Fibroblast of skin of left biceps (primary cell): ENCODE data around the gene MAML2.

ENCODE experiments used
- DNase-seq, 2 experiments: peaks; one replicate each; pipeline ENCODE4 v3.0.0-alpha.2; 2013; ENCODE audit warnings: low read depth in 2 of 2

Gene MAML2

DNA sequence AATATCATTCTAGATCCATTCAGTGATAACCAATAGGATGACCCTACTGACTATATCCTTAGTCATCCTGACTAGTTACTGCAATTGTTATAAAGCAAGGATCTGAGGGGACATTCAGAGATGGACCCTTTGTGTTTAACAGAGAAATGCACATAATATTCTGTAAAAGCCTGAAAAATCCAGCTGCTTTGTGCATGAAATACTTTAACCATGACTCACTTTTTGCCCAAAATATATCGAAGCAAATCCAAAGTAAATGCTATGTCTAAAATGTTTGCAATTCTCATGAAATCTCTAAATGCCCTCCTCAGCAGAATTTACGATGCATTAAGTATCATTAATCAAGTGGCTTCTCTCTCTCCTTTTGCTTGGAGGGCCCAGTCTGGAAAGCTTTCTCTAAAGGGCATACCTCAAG, 240.3 kb downstream of the MAML2 start:
- peak; percentile 66 to 74 for DNase-seq

DNA sequence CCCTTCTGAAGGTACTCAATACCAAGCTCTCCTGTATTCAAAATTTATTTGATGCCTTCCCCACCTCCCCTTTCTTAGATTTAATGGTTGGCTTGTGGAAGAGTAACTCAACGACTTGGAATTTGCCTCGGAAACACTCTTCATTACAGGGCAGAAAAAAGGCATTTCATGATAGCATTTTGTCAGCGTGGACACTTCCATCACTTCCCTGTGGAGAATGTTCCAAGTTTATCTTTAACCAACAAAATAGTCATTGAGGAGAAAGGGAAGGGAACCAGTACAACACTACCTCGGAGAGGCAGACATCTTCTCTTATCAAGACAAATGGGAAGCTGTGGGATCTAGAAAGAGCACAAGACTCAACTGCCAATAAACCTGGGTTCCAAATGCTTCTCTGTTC, 241.8 kb downstream of the MAML2 start:
- DNase-seq: no peak

DNA sequence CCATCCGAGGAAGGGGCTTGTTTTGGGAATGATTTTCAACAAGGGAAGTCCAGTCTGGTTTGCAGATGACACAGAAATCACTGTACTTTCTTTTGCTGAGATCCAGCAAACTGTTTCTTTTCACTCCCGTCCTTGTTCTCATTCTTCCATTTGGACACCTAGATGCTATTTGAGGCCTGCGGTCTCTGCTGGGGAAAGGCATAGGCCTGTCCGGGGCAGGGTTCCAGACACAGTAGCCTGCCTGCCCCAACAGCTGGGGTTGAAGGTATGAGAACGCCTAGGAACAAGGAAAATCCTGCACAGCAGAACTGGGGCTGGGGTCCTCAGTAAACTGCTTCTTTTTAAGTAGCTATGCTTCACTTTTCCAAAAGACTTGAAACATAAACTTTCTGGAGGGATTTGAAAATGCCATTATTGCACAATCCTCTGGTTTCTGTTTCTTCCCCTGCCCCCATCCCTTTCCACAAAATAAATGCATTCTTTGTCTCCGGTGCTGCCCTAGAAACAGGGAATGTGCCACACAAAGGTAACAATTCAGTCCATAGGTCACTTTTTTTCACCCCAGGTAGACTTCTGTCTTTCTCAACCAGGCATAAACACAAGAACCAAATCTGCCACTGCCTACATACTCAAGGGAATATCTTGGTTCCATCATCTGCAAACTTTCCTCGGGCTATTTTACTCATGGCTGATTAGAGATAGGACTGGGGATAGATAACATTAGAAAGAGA, 244.3 kb downstream of the MAML2 start:
- no peak for DNase-seq

GRCh38 chr11:96097844-96098421, 245.1 kb downstream of the MAML2 start:
- DNase-seq: no peak

DNA sequence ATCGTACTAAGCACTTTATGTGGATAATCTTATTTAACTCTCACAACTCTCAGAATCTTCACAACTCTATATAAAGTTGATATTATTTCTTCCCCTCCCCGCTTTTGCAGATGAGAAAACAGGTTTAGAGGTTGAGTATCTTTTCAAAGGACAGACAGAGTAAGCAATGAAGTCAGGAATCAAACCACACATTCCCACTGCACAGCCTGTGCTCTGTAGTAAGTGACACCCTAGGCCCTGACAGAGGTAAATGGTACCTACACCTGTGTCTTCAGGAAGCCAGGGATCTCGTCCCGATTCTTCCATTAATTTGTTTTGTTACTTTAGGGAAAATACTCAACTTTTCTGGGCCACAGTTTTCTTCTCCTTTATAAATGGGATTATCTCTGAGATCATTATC, 246.6 kb downstream of the MAML2 start:
- DNase-seq: no peak

DNA sequence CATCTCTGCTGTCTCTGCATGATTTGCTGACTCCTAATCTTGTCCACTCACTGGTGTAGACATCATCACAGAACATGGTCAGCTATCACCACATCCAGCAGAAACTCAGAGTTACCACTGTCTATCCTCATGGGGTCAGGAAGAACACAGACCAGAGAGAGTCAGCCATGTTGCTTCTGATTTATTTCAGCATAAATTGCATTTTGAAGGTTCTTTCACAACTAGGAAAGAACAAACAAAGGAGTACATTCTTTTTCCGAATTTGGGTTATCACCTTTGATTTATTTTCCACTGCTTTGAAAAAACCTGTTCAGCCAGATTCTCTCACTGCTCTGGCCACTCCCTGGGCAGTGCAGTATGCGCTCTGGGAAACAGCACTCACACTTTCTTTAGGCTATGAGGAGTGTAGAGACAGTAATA, 247.1 kb downstream of the MAML2 start:
- no peak for DNase-seq

GRCh38 chr11:96094156-96094555, 248.8 kb downstream of the MAML2 start:
- no peak for DNase-seq

- no peak for DNase-seq
Measured at GRCh38 chr11:96092511-96092910, 250.5 kb downstream of the MAML2 start.

DNA sequence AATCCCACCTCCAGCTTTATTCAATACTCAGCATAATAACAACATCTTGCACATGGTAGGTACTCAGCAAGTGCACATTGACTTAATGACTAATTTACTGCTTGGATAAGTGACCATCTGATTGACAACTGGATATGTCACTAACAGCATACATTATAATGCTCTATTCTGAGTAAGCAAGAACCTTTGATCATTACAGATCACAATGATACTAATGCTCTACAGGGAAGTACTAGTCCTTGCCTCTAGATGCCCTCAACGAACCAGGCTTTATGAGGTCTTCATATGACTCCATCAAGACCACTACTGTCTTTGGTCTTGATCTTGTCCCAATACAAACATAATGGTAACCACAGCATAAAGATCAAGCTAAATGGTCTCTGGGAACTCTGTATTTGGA, 251.5 kb downstream of the MAML2 start:
- no peak for DNase-seq

GRCh38 chr11:96090711-96091110, 252.3 kb downstream of the MAML2 start:
- no peak for DNase-seq

DNA sequence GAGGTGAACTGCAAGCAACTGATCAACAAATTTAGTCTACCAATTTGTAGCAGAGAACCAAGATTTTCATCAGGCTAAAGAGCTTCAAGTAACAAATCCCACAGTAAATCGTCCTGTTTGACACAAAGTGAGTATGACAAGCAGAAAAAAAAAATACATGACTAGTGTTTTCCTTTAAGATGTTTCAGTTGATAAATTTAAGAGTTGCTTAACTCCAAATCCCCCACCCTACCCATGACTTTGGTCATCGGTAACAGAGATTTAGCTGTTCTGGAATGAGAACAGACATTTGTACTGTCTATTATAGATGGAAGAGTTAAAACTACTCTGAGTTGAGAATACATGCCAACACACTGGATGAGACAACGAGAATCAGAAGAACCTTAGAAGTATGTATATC, 254.1 kb downstream of the MAML2 start:
- DNase-seq: no peak

DNA sequence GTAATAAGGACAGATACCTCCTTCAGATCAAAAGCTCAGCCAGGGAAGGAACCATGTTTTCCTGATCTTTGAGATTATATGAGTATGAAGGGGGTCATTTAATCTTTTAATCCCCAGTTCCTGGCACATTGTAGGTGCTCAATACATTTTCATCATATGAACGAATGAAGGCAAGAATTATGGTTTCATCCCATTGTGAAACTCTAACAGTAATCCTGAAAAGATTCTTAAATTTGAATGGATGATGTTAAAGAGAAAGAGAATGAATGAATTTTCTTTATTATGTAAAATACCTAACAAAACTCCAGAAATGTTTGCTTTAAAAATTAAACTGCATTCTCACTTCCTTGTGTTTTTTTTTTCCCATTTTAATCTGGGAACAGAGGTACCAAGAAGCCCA, 256.9 kb downstream of the MAML2 start:
- no peak for DNase-seq

DNA sequence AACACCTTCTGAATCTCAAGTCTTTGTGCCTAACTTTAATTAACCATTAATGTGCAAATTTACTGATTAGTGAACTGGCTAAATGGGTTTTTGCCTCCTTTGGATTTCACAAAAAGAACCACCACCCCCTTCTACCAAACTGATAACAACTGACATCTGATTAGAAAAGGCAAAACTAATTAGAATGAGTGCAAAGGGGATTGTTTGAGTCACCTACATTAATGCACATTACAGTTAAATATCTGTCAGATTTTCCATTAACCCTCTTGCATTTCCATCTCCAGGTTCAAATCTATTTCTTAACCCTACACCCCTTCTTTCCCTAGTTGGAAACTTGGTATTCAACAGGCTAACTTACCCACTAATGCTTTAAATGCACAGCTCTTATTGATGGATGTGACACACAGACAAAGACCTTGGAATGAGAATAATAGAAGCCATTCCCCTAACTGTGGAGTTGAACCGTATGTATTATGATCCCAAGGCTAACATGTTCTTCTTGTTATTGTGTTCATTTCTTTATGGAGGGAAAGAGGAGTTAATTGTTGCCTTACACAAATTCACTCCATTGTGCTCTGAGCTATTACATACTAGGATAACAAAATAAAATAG, 257.6 kb downstream of the MAML2 start:
- no peak for DNase-seq

DNA sequence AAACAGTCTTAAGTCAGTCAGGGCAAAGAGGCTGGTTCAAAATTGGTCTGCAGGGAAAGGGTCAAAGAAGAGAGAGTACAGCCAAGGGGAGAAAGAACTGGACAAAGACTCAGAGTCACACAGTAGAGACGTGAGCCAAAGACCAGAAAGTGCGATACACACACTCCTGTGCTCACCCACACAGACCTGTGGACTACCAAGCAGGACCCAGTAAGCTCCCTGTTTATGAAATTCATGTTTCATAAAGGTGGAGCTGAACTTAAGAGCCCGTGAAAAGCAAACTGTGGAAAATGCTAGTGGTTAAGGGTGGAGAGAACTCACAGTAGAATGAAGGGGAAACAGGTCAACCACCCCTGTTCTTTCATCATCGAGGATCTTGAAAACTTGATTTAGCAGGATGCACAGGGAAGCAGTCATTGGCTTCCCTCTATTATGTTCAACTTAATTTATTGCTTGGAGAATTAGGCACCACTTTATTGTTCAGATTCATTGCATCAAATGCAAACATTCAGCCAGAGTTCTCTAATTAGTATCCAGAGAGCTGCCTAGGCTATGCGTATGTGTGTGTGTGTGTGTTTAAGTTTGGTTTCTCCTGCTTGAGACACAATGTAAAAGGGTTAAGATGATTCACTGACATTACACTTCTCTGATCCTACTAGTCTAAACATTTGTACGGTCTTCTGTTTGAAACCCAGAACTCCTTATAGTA, 258.2 kb downstream of the MAML2 start:
- no peak for DNase-seq

DNA sequence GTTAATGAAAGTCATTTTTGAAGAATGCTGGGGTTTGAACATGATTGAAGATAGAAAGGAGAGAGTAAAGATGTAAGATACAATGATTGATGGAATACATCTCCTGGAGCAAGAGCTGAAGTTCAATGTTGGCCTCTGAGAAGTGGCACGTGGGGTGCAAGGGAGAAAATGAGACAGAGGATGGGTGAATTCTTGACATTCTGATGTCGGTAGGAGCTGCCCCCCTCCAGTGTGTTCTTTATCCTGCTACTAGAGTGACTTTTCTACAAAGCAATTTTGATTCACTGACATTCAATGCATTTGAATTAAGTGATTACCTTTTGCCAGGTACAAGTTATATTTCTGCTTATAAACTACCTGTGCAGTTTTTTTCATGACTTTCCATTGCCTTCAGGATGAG, 260.1 kb downstream of the MAML2 start:
- no peak for DNase-seq

DNA sequence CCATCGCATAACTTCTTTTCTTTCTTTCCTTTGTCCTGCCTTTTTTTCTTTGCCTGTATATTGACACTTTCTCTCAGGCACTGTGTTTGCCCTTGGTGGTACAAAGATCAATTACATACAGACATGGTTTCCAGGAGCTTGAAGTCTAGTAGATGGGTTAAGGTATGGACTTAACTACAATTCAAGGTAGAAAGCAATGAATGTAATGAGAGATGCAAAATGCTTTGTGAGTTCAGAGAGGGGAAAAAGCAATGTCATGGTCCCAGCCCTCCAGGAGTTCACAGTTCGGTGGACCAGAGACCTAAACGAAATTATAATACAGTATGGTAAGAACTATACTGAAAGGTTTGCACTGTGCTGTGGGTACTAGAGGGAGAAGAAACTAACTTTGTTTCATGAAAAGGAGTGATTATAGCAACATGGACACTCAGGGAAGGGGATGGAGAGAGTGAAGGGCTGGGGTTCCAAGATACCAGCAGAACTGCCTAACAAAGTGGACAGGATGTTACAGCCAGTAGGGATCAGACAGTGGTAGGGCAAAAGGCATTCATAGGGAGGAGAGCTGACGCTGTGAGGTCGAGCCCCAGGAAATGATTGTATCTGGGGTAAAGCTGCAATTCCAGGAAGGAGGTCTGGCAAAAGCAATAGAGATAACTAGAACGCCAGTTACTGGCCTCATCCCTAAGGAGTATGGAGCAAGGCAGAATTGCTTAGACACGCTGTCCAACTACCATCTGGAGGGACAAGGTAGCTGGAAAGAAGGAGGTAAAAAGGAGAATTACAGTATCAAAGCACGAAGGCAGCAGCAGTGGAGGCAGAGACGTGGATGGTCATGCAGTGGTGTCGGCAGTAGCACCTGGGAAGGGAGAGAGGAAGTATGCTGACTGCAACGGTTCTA, 260.7 kb downstream of the MAML2 start:
- DNase-seq: no peak

GRCh38 chr11:96081561-96081960, 261.4 kb downstream of the MAML2 start:
- DNase-seq: no peak

- DNase-seq: no peak
Measured at GRCh38 chr11:96079691-96080090, 263.3 kb downstream of the MAML2 start.

- DNase-seq: no peak
Measured at GRCh38 chr11:96075532-96075959, 267.4 kb downstream of the MAML2 start.

GRCh38 chr11:96074551-96075310, 268.3 kb downstream of the MAML2 start:
- no peak for DNase-seq

DNA sequence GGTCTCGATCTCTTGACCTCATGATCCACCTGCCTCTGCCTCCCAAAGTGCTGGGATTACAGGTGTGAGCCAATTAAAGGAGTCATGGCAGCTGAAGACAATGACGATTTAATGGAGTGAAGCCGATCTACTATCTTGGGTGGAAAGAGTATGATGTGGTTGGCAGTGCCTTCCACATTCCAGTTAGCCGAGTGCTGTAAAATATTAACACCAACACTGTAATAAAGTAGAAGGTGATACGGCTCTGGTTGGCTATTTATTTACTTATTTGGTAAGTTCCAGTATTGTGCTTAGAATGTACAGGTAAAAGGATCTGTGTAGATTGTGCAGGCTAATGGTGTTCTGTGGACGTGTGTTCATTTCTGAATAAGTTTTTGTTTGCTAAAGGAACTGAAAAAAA, 269.5 kb downstream of the MAML2 start:
- DNase-seq: no peak
